Hematopoietic multipotent progenitor cell (in vitro differentiated cells): ENCODE measurements around the gene MRPS23. TPM values are rescaled to one million over a fixed set of nuclear protein-coding genes. Genes with fewer than 3 reads are reported as not detected.

Experiments used
- DNase-seq, 3 donors: peaks; one replicate each; pipeline ENCODE4 v3.0.0-alpha.2; 2011 to 2015; ENCODE audit warnings: low read depth in 2 of 3, low spot score in 2 of 3
- total RNA-seq: library from RNA; depleted of rRNA; stranded (reverse); fragments of >200 nt; gene quantifications from one replicate; pipeline ENCODE4 v1.2.3, GENCODE V29; 2012

The MRPS23 gene
- 11.6 TPM for total RNA-seq

- DNase-seq, result peak; percentile 86 to 98 (median 98)
Observed at GRCh38 chr17:57849874-57850754, at the start of gene MRPS23. TSS of gene MRPS23 (minus strand) at chr17:57850044. CDS start at chr17:57850010, 34 bp downstream.

- DNase-seq, result no peak
Observed at GRCh38 chr17:57899391-57899790, 49.5 kb upstream of the MRPS23 start.

- DNase-seq, result no peak
Observed at GRCh38 chr17:57898487-57899311, 48.9 kb upstream of the MRPS23 start.

- no peak for DNase-seq
Observed at GRCh38 chr17:57895382-57896060, 45.7 kb upstream of the MRPS23 start.

GRCh38 chr17:57894848-57895247 is 45.0 kb upstream of the MRPS23 start:
- DNase-seq, result no peak

- DNase-seq, result peak in 2 of 3 donors; percentile 87 to 92
Observed at GRCh38 chr17:57892820-57893595, 43.2 kb upstream of the MRPS23 start.

GRCh38 chr17:57892146-57892819 is 42.4 kb upstream of the MRPS23 start:
- peak; percentile 41 to 80 (median 66) for DNase-seq

GRCh38 chr17:57890857-57891232 is 41.0 kb upstream of the MRPS23 start:
- DNase-seq, result no peak

- DNase-seq, result no peak
Observed at GRCh38 chr17:57889892-57890856, 40.3 kb upstream of the MRPS23 start.

GRCh38 chr17:57889252-57889651 is 39.4 kb upstream of the MRPS23 start:
- DNase-seq, result no peak

- no peak for DNase-seq
Observed at GRCh38 chr17:57888311-57889216, 38.7 kb upstream of the MRPS23 start.

- DNase-seq, result no peak
Observed at GRCh38 chr17:57887161-57887560, 37.3 kb upstream of the MRPS23 start.

- DNase-seq, result no peak
Observed at GRCh38 chr17:57886020-57886419, 36.2 kb upstream of the MRPS23 start.

GRCh38 chr17:57885148-57885915 is 35.5 kb upstream of the MRPS23 start:
- DNase-seq, result no peak

GRCh38 chr17:57881783-57882351 is 32.0 kb upstream of the MRPS23 start:
- no peak for DNase-seq

- DNase-seq, result no peak
Observed at GRCh38 chr17:57881143-57881542, 31.3 kb upstream of the MRPS23 start.

GRCh38 chr17:57880086-57880456 is 30.2 kb upstream of the MRPS23 start:
- no peak for DNase-seq
